ENCODE data around the gene SS18L1.

SS18L1 gene

DNA sequence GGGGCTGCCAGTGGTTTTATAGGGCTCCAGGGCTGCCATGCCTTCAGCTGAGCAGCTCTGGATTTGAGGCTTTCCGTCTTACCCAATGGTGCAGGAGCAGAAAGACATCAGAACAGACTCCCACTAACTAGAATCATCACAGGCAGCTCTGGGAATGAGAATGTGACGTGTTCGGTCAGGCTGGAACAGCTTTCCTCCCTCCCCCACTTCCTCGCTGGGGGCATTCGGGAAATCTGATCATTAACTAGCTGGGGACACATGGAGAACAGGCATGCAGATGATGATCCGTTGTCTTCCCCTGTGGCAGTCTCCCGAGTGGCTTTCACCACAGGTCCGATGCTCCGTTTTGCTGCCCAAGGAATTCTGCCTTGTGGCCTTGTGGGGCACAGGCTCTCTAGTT is 33.7 kb downstream of the SS18L1 start:
- no peak for DNase-seq

DNA sequence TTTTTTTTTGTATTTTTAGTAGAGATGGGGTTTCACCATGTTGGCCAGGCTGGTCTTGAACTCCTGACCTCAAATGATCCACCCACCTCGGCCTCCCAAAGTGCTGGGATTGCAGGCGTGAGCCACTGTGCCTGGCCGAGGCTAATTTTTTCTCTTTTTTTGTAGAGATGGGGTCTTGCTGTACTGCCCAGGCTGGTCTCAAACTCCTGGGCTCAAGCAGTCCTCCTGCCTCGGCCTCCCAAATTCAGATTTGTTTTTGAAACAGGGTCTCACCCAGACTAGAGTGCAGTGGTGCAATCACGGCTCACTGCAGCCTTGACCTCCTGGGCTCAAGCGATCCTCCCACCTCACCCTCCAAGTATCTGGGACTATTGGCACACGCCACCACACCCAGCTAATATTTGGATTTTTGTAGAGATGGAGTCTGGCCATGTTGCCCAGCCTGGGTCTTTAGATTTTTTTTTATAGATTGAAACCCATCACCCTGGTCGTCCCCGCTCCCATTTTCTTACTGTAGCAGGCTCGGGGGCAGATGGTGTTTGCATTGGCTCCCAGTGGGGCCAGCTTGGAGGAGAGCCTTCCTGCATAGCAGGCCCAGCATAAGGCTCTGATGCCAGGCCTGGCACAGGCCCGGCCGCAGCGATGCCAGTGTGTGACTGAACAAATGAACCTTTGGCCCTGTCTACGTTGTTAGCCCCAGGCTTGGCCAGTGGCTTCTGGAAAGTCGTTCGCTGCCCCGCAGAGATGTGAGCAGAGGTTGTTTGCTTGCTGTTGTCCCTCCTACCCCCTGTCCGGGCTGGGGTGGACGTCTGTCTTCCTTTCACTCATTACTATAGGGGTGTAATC is 35.0 kb downstream of the SS18L1 start:
- DNase-seq, result no peak

DNA sequence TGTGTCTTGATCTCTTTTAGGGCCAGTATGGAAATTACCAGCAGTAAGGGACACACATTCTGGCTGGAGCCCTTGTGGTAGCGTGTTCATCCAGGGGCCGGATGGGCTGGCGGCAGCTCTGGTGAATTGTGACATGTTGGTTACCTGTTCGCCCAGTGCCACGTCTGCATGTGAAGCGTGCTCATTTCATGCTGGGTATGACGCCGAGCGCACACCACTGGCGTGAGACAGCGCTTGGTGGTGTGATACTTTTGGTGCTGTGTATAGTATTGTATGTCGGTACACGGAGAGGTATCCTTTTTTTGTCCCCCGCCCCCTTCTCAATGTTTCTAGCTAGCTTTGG is 35.6 kb downstream of the SS18L1 start:
- no peak for DNase-seq

DNA sequence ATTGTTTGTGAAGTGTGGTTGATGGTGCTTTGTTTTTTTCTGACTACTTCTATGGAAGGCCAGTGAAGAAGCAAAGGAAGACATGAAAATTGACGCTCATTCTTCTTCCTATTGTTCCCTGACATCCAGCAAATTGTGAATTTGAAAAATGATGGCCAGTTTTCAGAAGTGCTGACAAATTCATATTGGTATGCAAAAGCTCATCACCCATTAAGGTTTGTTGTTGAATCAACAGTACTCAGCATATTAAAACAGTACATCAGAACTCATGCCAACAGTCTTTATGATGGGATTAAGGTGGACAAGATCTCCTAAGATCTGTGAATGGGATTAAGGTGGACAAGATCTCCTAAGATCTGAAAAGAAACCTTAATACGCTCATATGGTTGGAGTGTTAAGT is 38.2 kb downstream of the SS18L1 start:
- no peak for DNase-seq

DNA sequence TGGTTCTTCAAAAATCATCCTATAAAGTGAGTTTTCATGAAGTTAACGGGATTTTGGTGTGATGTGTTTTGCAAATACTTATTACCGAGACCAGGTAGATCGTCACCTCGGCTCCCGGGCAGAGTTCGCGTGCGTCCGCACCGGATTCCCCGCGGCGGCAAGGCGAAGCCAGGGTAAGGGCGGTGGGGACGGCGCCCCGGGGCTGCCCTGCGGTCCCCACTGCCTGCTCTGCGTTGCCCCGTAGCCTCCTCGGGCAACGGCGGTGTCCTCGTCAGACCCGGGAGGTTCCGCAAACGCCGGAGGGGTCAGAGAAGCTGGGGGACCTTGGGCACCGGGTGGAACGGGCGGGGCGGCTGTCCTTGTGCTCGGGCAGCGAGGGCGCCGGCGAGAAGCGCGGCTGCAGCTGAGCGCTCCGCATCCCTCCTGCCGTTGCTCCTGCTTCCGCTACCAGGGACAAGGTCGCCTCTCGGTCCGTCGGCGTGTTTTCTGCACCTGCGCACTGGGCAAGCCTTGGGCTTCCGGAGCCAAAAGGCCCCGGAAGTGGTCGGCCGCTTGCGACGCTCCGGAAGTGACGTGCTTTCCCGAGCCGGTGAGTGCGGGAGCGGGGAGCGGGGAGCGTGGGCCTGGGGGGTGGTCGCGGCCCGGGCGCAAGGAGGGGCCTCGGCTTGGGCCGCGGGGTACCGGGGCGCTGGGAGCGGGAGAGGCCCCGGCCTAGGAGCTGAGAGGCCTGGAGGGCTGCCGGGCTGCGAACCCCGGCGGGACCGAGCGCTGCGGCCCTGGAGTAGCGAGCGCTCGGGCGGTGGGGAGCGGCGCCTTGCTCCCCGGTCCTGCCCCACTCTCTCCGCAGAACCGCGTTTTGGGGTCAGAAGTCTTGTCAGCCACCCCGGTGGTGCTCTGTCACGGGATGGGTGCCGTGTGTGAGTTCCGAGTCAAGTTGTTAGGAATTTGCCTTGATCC is 39.2 kb downstream of the SS18L1 start, which contains the start of gene MTG2:
TSS of gene MTG2 (plus strand) at position 560 of the 957 bp plus-strand sequence. CDS start 10,393 bp downstream, outside the sequence.
- peak; percentile 88 for DNase-seq

DNA sequence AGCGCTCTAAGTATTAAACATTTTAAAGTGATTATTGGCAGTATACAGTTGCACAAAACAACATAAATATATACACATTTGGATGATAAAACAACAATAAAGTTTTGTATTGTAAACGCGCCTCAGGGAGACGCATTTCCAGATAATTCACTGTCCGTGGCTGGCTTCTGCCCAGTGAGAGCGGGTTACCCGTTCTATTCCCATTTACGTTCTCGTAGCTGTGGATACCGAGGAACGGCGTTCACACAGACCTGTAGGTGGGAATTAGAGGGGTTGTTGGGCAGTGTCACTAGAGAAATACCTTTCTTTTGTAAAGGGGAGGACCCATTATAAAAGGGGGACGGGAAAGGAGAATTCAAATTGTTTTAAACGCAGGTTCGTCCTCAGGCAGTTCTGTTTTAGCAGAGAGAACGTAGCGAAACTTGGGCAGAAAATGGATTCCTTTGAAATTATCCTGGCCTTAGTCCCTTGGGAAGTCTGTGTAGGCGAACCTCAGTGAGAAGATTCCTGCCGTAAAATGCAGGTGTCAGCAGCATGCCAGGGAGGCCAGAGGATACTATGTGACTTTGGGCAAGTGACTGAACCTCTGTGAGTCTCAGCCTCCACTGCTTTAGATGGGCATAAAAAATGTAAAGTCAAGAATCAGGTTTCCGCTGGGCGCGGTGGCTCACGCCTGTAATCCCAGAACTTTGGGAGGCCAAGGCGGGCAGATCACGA is 40.0 kb downstream of the SS18L1 start:
- DNase-seq, result no peak

DNA sequence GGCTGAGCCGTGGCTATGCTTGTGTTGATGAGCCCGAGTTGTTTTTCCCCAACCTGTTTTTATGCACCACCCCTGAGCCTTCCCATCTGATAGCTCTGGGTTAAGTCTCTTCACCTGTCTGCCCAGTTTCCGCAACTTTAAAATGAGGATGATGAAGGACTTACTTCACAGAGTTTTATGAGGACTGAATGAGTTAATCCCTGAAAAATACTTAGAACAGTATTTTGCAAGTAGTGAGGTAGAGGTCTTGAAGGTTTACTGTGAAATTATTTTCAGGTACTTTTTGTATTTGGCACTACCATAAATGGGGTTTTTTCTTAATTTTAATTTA is 42.5 kb downstream of the SS18L1 start:
- DNase-seq, result no peak

DNA sequence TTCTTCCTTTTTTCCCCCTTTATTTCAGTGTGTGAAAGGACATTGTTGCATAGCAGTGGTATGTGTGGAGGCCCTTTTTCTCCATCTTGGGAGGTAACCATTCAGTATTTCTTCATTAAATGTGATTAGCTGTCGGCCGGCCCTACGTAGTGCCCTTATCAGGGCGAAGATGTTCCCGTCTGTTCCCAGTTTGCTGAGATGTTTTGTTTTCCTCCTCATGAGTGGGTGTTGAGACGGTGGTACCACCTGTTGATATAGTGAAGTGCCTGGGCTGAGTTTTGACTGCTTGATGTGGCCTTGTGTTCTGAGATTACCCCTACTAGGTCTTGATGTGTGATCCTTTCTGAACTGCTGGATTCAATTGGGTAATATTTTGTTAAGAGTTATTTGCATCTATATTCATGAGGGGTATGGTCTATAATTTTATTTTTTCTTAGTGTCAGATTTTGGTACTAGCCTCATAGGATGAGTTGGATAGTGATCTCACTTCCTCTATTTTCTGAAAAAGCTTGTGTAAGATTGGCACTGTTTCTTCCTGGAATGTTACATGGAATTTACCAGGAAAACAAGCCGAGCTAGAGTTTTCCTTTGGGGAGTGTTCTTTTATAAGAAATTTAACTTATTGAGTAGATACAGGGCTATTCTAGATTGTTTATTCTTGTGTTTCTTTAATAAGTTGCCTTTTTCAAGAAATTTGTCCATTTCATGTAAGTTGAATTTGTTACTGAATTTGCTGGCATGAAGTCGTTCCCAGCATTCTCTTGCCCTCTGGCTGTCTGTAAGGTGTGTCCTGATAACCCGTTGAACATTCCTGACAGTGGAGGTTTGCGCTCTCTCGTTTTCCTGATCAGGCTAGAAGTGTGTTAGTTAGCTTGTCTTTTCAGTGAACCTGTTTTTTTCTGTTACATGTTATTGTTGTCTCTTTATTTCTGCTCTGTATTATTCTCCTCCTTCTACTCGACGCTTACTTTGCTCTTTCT is 43.6 kb downstream of the SS18L1 start:
- DNase-seq, result no peak

DNA sequence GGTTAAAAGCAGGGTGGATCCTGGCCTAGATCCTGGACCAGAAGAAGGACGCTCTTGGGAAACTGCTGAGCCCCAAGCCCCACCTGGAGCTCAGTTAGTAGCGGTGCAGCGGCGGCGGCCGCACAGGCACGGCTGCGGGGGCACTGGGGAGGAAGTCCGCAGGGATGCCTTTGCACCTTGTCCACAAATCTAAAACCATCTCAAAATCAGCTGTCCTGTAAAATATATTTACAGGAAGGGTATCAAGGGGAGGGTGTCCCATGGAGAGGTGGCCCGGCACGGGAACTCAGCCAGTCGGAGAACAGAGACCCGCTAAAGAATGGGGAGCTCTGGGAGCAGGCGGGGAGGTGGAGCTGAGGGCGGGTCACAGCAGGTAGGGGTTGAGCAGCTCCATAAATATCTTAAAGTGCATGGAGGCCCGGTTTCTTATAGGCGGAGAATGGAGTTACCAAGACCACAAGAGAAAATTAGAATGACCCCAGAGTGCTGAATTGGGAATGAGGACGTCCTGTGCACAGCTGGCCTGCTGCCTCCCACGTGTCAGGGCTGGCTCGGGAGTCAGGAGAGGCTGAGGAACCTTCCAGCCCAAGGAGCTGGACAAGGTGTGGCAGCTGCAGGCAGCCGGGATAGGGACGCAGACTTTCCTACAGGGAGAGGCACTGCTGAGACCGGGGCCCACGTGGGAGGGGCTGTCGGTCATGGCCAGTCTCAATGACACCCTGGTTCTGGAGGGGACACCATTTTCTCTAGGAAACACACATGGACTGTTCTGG is 47.3 kb downstream of the SS18L1 start:
- DNase-seq, result no peak

DNA sequence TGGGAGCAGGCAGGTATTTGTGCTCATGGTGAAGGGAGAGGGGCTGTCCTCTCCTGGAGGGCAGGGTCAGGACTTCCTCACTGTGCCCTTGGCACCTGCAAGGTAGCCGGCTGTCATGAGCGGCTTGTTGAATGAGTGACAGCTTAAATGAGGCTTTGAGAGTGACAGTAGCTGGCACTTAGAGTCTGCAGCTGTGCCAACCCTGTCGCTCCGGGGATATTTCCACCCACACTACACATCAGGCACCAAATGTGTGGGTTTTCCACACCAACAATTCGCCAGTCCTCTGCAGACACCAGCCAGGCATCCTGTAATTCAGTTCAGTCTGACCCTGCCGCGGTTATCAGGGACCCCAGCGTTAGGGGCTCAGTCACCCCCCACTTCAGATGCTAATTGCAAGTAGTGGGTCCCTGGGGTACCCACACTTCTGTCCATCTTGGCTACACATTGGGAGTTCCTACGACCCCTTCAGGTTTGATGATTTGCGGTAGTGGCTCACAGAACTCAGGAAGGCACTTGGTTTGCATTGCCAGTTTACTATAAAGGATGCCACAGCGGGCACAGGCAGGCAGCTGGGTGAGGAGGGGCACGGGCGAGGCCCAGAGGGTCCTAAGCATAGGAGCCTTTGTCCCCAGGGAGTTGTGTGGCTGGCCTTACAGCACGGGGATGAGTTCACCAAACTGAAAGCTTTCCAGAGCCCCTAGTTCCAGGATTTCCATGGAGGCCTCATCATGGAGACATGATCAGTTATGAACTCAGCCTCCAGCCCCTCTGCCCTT is 48.4 kb downstream of the SS18L1 start:
- DNase-seq, result no peak

DNA sequence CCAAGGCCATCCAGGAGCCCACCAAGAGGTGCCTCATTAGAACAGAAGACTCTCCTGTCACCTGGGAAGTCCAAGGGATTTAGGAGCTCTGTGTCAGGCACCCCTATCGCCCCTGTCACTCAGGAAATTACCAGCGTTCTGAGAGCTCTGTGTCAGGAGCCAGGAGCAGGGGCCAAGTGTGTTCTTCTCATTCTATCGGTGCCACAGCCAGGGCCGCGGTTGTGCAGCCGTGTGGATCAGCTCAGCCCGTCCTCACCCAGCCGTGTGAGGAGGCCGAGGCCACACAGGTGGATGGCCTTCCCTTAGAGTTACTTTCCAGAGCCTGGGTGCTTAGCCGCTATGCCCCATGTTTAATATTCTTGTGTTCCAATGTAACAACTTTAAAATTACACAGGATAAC is 49.1 kb downstream of the SS18L1 start:
- DNase-seq, result no peak

DNA sequence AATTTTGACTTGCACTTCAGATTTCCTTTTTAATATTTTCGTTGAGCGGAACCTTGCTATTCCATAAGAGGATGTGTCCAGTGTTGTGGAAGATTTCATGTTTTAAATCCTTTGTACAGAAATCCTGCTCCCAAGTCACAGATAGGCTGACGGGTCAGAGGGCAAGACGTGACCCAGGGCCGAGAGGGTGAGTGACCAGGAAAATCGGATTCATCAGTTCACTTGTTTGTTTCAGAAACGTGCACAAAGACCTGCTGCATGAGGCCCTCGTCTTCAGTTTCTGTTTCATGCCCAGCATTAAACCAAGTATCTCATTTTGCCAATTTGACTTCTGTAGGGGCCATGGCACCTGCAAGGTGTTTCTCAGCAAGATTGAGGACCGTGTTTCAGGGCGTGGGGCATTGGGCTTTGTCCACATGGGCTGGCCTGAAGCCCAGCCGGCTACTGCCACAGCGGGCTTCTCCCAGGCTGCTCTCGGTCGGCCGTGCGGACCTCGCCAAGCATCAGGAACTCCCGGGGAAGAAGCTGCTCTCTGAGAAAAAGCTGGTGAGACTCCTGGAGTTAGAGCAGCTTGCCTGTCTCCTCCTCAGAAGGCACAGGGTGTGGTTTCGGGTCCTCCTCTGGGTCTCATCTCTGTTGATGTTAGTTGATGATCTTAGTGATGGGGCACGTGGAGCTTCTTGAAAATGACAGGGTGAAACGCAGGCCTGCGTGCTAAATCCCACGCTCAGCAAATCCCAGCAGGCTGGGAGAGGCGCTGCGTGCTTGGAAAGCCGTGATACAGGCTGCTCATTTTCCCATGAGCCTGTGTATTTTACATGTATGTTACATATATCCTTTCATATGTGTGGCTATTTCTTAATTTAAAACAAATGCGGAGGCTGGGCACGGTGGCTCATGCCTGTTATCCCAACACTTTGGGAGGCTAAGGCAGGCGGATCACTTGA is 49.8 kb downstream of the SS18L1 start:
- DNase-seq, result no peak

DNA sequence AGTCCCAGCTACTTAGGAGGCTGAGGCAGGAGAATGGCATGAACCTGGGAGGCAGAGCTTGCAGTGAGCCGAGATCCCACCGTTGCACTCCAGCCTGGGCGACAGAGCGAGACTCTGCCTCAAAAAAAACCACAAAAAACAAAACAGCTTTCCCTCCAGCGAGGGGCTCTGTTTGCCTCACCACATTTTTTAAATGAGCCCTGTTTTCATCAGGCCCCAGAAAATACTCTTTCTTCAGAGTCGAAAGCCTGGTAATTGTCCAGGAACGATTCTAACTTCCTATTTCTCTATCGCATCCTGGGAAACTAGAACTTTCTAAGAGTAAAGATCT is 51.5 kb downstream of the SS18L1 start:
- no peak for DNase-seq

DNA sequence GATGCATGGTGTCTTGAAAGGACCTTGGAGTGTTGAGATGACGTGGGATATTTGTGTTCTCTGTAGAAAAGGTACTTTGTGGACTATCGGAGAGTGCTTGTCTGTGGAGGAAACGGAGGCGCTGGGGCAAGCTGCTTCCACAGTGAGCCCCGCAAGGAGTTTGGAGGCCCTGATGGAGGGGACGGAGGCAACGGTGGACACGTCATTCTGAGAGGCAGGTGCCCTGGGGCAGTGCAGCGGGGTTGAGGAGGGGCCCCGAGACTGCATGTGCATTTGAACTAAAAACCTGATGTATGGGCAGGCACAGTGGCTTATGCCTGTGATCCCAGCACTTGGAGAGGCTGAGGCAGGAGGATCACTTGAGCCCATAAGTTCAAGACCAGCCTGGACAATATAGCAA is 52.2 kb downstream of the SS18L1 start:
- no peak for DNase-seq

DNA sequence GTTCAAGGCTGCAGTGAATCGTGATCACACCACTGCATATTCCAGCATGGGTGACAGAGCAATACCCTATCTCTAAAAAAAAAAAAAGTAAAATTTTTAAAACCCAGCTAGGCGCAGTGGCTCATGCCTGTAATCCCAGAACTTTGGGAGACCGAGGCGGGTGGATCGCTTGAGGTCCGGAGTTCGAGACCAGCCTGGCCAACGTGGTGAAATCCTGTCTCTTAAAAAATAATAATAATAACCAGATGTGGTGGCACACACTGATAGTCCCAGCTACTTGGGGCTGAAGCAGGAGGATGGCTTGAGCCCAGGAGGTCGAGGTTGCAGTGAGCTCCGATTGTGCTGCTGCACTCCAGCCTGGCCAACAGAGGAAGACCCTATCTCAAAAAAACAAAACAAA is 52.7 kb downstream of the SS18L1 start:
- no peak for DNase-seq

DNA sequence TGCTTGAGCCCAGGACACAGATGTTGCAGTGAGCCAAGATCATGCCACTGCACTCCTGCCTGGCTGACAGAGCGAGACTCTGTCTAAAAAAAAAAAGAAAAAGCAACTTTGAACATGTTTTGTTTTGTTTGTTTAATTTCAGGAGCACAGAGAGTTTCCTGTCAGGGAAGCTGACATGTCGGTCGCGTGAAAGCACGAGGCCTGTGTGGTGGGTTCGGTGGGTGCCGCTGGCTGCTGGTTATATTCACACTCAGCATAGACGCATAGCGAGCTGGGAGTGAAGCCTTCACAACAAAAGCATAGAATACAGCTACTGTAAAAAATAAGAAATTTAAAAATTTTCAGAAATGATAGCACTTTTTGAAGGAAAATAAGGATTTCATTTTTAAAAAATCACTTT is 53.7 kb downstream of the SS18L1 start:
- no peak for DNase-seq

DNA sequence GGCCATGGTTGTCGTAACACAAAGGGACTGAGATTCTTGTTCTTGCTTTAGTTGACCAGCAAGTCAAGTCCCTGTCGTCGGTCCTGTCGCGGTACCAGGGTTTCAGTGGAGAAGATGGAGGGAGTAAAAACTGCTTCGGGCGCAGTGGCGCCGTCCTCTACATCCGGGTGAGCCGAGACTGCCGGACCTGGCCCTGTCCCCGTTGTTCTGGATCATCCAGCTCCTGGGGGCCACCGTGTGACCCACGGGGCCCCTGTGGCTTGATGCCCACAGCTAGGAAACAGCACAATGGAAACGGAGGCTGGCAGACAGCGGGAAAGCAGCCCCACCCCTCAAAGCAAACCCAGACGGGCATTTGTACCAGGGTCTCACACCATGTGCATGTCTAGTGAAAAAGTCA is 54.2 kb downstream of the SS18L1 start:
- DNase-seq, result no peak

DNA sequence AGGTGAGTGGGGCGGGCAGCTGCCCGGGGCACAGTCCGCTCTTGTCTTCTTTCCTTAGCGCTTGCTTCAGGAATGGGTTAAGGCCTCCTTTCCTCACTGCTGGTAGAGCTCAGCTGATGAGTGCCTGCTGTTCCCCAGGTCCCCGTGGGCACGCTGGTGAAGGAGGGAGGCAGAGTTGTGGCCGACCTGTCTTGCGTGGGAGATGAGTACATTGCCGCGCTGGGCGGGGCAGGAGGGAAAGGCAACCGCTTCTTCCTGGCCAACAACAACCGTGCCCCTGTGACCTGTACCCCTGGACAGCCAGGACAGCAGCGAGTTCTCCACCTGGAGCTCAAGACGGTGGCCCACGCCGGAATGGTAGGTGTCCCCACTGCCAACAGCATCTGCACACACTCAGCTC is 54.9 kb downstream of the SS18L1 start:
- DNase-seq, result no peak

DNA sequence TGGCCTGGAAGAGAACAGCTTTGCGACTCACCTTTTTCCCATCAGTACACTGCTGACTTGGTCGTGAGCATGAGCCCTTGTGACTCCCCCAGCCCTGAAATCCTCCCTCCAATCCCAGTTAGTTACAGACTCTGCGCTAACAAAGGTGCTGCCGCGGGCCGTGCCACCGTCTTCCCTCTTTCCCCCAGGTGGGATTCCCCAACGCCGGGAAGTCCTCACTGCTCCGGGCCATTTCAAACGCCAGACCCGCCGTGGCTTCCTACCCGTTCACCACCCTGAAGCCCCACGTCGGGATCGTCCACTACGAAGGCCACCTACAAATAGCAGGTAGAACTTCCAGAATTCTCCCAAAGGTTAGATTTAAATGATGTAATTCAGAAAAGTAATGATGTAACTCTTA is 55.4 kb downstream of the SS18L1 start:
- no peak for DNase-seq
